Ishikawa (cell line): Measurements from ENCODE around the gene REN.

Experiments
- CEBPB ChIP-seq: IDR thresholded peaks from 2 replicates; pipeline ENCODE4 v1.6.1; 2012
- CREB1 ChIP-seq: IDR thresholded peaks from 2 replicates; pipeline ENCODE4 v1.6.1; 2012; ENCODE audit warnings: low read depth
- EGR1 ChIP-seq: IDR thresholded peaks from 2 replicates; pipeline ENCODE4 v1.6.1; 2012
- EP300 ChIP-seq: IDR thresholded peaks from 2 replicates; pipeline ENCODE4 v1.6.1; 2012; ENCODE audit warnings: borderline replicate concordance
- FOXM1 ChIP-seq: IDR thresholded peaks from 2 replicates; pipeline ENCODE4 v1.6.1; 2012; ENCODE audit warnings: low read depth, borderline replicate concordance
- MAX ChIP-seq: IDR thresholded peaks from 2 replicates; pipeline ENCODE4 v1.6.1; 2012
- NFIC ChIP-seq: IDR thresholded peaks from 2 replicates; pipeline ENCODE4 v1.6.1; 2012
- RAD21 ChIP-seq: IDR thresholded peaks from 2 replicates; pipeline ENCODE4 v1.6.1; 2012; ENCODE audit warnings: low read depth
- REST ChIP-seq: IDR thresholded peaks from 2 replicates; pipeline ENCODE4 v1.6.1; 2012; ENCODE audit warnings: low read depth, mild to moderate bottlenecking
- TAF1 ChIP-seq: IDR thresholded peaks from 2 replicates; pipeline ENCODE4 v1.6.1; 2012; ENCODE audit warnings: low read depth, mild to moderate bottlenecking
- TCF12 ChIP-seq: IDR thresholded peaks from 2 replicates; pipeline ENCODE4 v1.6.1; 2012; ENCODE audit warnings: low read depth
- TEAD4 ChIP-seq: IDR thresholded peaks from 2 replicates; pipeline ENCODE4 v1.6.1; 2012
- USF1 ChIP-seq: IDR thresholded peaks from 2 replicates; pipeline ENCODE4 v1.6.1; 2012
- YY1 ChIP-seq: IDR thresholded peaks from 2 replicates; pipeline ENCODE4 v1.6.1; 2012; ENCODE audit warnings: low read depth
- ZBTB7A ChIP-seq: IDR thresholded peaks from 2 replicates; pipeline ENCODE4 v1.6.1; 2012; ENCODE audit warnings: low read depth

The REN gene

GRCh38 chr1:204127597-204128242 lies 38.4 kb downstream of the REN start:
- TF ChIP-seq USF1 (no peak), TCF12 (no peak), TEAD4 (no peak), CREB1 (no peak), YY1 (no peak), MAX (no peak), NFIC (peak; percentile 89), EGR1 (no peak), RAD21 (peak; percentile 96), EP300 (no peak), CEBPB (no peak), FOXM1 (no peak)

GRCh38 chr1:204126956-204127355 lies 39.2 kb downstream of the REN start:
- TF ChIP-seq USF1, result no peak
- TF ChIP-seq YY1, result no peak
- TF ChIP-seq RAD21, result no peak
- no peak for TF ChIP-seq CREB1
- no peak for TF ChIP-seq TEAD4
- no peak for TF ChIP-seq EP300
- no peak for TF ChIP-seq REST
- no peak for TF ChIP-seq FOXM1
- no peak for TF ChIP-seq TCF12
- TF ChIP-seq ZBTB7A, result no peak
- TF ChIP-seq MAX, result no peak
- TF ChIP-seq TAF1, result no peak

GRCh38 chr1:204126386-204126785 lies 39.8 kb downstream of the REN start:
- TF ChIP-seq FOXM1, result no peak

GRCh38 chr1:204125759-204126351 lies 40.3 kb downstream of the REN start:
- no peak for TF ChIP-seq REST
- TF ChIP-seq TCF12, result no peak
- no peak for TF ChIP-seq TAF1
- no peak for TF ChIP-seq TEAD4
- no peak for TF ChIP-seq CREB1
- TF ChIP-seq EGR1, result no peak
- TF ChIP-seq YY1, result no peak
- TF ChIP-seq CEBPB, result no peak
- TF ChIP-seq RAD21, result no peak
- no peak for TF ChIP-seq USF1

- TF ChIP-seq MAX (no peak), ZBTB7A (no peak), YY1 (no peak), EGR1 (no peak), REST (no peak), USF1 (no peak), TEAD4 (no peak), EP300 (no peak), FOXM1 (no peak)
Measured at GRCh38 chr1:204124639-204125038, 41.5 kb downstream of the REN start.
